ENCODE measurements around the gene NTPCR.

GRCh38 chr1:232927830-232928505 is 22.4 kb upstream of the NTPCR start:
- no peak for TF ChIP-seq CTCF (IDR thresholded peaks at IDR 0.05)
- TF ChIP-seq POLR2A (IDR thresholded peaks at IDR 0.05), result no peak
- TF ChIP-seq EP300 (IDR thresholded peaks at IDR 0.05), result no peak
